ENCODE results near the gene TBC1D1. TPM values are rescaled to one million over a fixed set of nuclear protein-coding genes. Genes with fewer than 3 reads are reported as not detected.

TBC1D1 gene
- total and polyA plus RNA-seq, 8 donors = 16.2 to 41.0 (median 24.6) TPM

DNA sequence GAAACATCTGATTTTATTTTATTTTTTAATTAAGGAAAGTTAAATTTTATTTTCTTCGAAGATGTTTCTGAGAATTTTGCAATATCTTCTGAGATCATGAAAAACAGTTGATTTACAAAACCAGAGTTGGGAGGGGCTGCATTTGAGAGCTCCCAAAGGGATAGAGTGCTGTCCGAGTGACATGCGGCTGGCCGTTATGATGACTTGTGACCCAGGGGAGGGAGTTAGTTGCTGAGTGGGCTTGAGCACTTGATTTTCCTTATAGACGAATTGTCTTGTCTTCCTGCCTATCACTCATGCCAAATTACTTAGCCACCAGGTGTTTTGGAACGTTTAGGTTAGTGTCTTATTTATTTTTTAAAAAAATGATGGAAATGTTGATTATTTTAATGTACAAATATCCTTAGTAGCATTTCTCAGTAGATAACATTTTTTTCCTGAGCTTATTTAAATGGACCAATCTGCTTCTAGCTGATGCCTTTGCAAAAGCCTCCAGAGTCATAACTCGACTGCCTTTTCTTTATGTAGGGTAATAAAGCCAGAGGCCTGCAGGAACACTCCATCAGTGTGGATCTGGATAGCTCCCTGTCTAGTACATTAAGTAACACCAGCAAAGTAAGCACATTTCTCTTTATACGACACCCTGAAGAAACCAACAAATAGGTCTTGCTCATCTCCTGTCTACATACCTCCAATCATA lies 154.6 kb downstream of the TBC1D1 start:
- Histone ChIP-seq H3K4me3 (no peak overlapping the region), H3K4me1 (peaks cover under 1 to 8% (median 6%) of the 10 kb centered on the region in 3 donors), H3K27me3 (no peaks in the 10 kb centered on the region), H3K9me3 (no peaks in the 10 kb centered on the region), H3K36me3 (peaks cover 0 to 8% (median 0%) of the 10 kb centered on the region in 3 donors), H3K27ac (no peak overlapping the region)
- DNase-seq (no peak), FAIRE-seq (no peak), ATAC-seq (no peak)
- 83 to 85% methylated on average over 8 of the region's 8 CpGs for WGBS, 2 donors
- TF ChIP-seq, protein P1, sequence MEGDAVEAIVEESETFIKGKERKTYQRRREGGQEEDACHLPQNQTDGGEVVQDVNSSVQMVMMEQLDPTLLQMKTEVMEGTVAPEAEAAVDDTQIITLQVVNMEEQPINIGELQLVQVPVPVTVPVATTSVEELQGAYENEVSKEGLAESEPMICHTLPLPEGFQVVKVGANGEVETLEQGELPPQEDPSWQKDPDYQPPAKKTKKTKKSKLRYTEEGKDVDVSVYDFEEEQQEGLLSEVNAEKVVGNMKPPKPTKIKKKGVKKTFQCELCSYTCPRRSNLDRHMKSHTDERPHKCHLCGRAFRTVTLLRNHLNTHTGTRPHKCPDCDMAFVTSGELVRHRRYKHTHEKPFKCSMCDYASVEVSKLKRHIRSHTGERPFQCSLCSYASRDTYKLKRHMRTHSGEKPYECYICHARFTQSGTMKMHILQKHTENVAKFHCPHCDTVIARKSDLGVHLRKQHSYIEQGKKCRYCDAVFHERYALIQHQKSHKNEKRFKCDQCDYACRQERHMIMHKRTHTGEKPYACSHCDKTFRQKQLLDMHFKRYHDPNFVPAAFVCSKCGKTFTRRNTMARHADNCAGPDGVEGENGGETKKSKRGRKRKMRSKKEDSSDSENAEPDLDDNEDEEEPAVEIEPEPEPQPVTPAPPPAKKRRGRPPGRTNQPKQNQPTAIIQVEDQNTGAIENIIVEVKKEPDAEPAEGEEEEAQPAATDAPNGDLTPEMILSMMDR (IDR thresholded peaks at IDR 0.05) = no peak
- intact Hi-C loops (cut with DNase I) = no loop called here

DNA sequence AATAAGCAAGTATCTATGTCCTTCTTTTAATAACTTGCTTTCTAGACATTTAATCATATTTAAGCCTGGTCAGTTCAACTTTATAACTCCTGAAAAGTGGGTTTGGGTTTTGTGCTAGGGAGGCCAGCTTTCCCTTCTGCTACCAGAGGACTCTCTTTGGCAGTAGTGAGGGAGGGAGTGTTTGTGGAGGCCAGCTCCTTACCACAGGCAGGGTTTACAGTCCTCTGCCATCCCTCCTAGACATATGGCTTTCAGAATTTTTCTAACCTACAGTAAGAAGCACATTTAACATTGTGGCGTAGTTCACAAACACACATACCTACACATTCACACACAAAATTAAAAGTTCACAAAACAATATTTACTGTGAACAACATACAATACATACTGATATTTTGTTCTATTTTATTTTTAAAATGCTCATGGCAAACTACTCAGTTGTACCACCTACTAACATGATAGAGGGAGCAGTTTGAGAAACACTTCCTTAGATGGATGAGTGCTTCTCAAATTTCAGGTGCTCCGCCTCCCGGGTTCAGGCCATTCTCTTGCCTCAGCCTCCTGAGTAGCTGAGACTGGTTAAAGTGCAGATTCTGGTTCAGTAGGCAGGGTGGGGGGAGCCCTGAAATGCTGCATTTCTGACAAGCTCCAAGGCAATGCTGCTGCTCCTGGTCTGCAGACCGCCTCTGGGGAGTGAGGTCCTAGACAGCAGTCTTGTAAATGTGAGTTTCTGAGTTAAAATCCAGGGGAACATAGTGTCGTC lies 156.0 kb downstream of the TBC1D1 start:
- Histone ChIP-seq H3K4me1 (peaks cover 3 to 16% (median 8%) of the 10 kb centered on the region in 3 donors), H3K36me3 (peaks cover 0 to 8% (median 0%) of the 10 kb centered on the region in 3 donors), H3K27me3 (no peaks in the 10 kb centered on the region), H3K27ac (no peak overlapping the region), H3K9me3 (no peaks in the 10 kb centered on the region), H3K4me3 (no peak overlapping the region)
- FAIRE-seq (no peak), ATAC-seq (no peak), DNase-seq (no peak)
- WGBS, 2 donors = 75 to 86% methylated on average over 5 of the region's 5 CpGs
- TF ChIP-seq, protein P1 (IDR thresholded peaks at IDR 0.05) = no peak
- intact Hi-C loops (cut with DNase I) = no loop called here

DNA sequence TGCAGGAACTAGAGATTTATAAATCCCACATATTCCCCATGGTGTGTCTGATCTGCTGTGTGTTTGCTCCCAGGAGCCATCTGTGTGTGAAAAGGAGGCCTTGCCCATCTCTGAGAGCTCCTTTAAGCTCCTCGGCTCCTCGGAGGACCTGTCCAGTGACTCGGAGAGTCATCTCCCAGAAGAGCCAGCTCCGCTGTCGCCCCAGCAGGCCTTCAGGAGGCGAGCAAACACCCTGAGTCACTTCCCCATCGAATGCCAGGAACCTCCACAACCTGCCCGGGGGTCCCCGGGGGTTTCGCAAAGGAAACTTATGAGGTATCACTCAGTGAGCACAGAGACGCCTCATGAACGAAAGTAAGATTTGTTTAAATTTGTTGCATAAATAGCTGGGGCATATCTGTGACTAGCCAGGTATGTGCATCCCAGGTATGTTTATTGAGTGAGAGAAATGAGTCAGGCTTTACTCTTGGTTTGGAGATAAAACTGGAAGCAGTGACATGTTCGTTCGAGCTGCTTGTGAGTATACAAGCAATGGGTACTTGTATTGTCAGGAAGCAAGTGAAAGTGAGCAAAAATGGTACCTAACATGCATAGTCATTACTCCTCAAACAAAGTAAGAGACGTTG lies 158.8 kb downstream of the TBC1D1 start:
- intact Hi-C loops (cut with DNase I) = no loop called here
- H3K27ac ChIP-seq = peak overlapping the region in 1 of 4 donors; percentile 18
- no peak for DNase-seq
- ATAC-seq = peak in 2 of 4 donors; percentile 6 to 41
- peaks cover 0 to 13% (median 0%) of the 10 kb centered on the region in 3 donors for H3K36me3 ChIP-seq
- FAIRE-seq = no peak
- no peaks in the 10 kb centered on the region for H3K27me3 ChIP-seq
- 76 to 83% methylated on average over 15 of the region's 15 CpGs for WGBS, 2 donors
- no peak overlapping the region for H3K4me3 ChIP-seq
- TF ChIP-seq, protein P1 (IDR thresholded peaks at IDR 0.05) = no peak
- H3K4me1 ChIP-seq = peaks cover 3 to 21% (median 8%) of the 10 kb centered on the region in 3 donors
- no peaks in the 10 kb centered on the region for H3K9me3 ChIP-seq

GRCh38 chr4:38050560-38051350 lies 159.9 kb downstream of the TBC1D1 start:
- Histone ChIP-seq H3K27me3 (no peaks in the 10 kb centered on the region), H3K27ac (peak overlapping the region in 1 of 4 donors; percentile 18), H3K36me3 (peaks cover 0 to 10% (median 0%) of the 10 kb centered on the region in 3 donors), H3K4me3 (no peak overlapping the region), H3K9me3 (no peaks in the 10 kb centered on the region), H3K4me1 (peaks cover 3 to 21% (median 8%) of the 10 kb centered on the region in 3 donors)
- ATAC-seq = peak; percentile 36 to 76 (median 50)
- intact Hi-C loops (cut with DNase I) = no loop called here
- no peak for FAIRE-seq
- TF ChIP-seq, protein P1 (IDR thresholded peaks at IDR 0.05) = no peak
- no peak for DNase-seq
- 48 to 52% methylated on average over 10 of the region's 10 CpGs for WGBS, 2 donors

Data from pancreas (tissue), 10 donors.